ENCODE data around the gene ELK3. TPM values are rescaled to one million over a fixed set of nuclear protein-coding genes. Genes with fewer than 3 reads are reported as not detected.

The ELK3 gene
- total and polyA plus RNA-seq, 9 of the 15 experiments (the other 6 are each of a cell fraction or from before 2014, with no cell fraction given): 1.5 to 5.5 (median 2.9) TPM

GRCh38 chr12:96194971-96195844, 1.0 kb downstream of the ELK3 start:
- CTCF ChIA-PET (ENCODE audit: low intra/inter-chr PET ratio): no interaction called here
- no peaks in the 10 kb centered on the region for H3K79me2 ChIP-seq (ENCODE audit: control insufficient read depth, insufficient read depth, low read length)
- H3K27ac ChIP-seq (ENCODE audit: extremely low read depth, low read depth, low read length): peak overlapping the region; percentile 25; the same call in 1 of the 3 replicates
- no TSS peak for BruUV-seq (replicated peaks)
- POLR2A ChIA-PET: interaction anchor here (1.2 kb wide), 1 partner anchor 128 kb away, joined by 3 read pairs; no protein-coding TSS in a partner anchor
- in situ Hi-C loops (cut with MboI): no loop called here
- H3K36me3 ChIP-seq (ENCODE audit: control insufficient read depth, insufficient read depth, low read length): no peaks in the 10 kb centered on the region
- FAIRE-seq: peak; percentile 70
- H4K20me1 ChIP-seq (replicated peaks; ENCODE audit: control insufficient read depth, insufficient read depth, low read length): no peaks in the 10 kb centered on the region
- peak overlapping the region; percentile 12 to 88 for H3K9ac ChIP-seq (ENCODE audit: insufficient read depth in 1 of 2, low read depth in 2 of 2, low read length in 2 of 2)
- ATAC-seq: peak; percentile 66
- intact Hi-C loops (cut with micrococcal nuclease): loop anchor here (5.0 kb wide), 1 partner anchor 38 kb away; no protein-coding TSS in a partner anchor
- peak overlapping the region; percentile 67 for H2AFZ ChIP-seq (ENCODE audit: low read depth, low read length)
- 4% methylated on average over 34 of the region's 44 CpGs for WGBS (ENCODE audit: insufficient coverage, low coverage, missing lambda C conversion rate)
- H3K9me1 ChIP-seq (ENCODE audit: control insufficient read depth, insufficient read depth, low read length): no peaks in the 10 kb centered on the region
- H3K4me3 ChIP-seq: peak overlapping the region; percentile 46
- peaks cover 14% of the 10 kb centered on the region in 2 experiments for H3K4me1 ChIP-seq (replicated peaks in 1 of 2; ENCODE audit: control insufficient read depth in 2 of 2, insufficient read depth in 2 of 2, low read length in 2 of 2)
- H3K27me3 ChIP-seq (ENCODE audit: control insufficient read depth in 2 of 2, insufficient read depth in 2 of 2, low read length in 2 of 2): peaks cover 2 to 15% of the 10 kb centered on the region in 2 experiments; a peak in 4 of 5 replicates
- peak in 2 of 4 experiments; percentile 38 to 69 for DNase-seq (ENCODE audit: extremely low read depth in 1 of 4, low spot score in 3 of 4)
- H3K9me3 ChIP-seq (replicated peaks; ENCODE audit: control insufficient read depth, insufficient read depth, low read depth, low read length): no peaks in the 10 kb centered on the region
- H3K4me2 ChIP-seq (ENCODE audit: insufficient read depth, low read length): peak overlapping the region; percentile 73
- TF ChIP-seq CEBPB (tag; IDR thresholded peaks at IDR 0.05) (no peak), TRIM24 (IDR thresholded peaks at IDR 0.05) (no peak), RFX7 (CRISPR knock-in tag; IDR thresholded peaks at IDR 0.05) (no peak), ZNF449 (CRISPR knock-in tag; IDR thresholded peaks at IDR 0.05) (no peak), FOXK2 (conservative IDR thresholded peaks at IDR 0.05 in 1 of 2, IDR thresholded peaks at IDR 0.05 in 1 of 2; ENCODE audit: low read depth in 2 of 2) (peak in 1 of 2 experiments; percentile 37; a peak in 1 of 4 replicates), SAFB (IDR thresholded peaks at IDR 0.05; ENCODE audit: borderline replicate concordance, low read depth, low read length) (no peak), E2F6 (IDR thresholded peaks at IDR 0.05; ENCODE audit: borderline replicate concordance in 1 of 2, extremely low read depth in 1 of 2, insufficient read depth in 1 of 2, insufficient read length in 1 of 2, low read depth in 1 of 2, low read length in 1 of 2, poor library complexity in 1 of 2, severe bottlenecking in 1 of 2) (peak in 1 of 2 experiments; percentile 48), ELF1 (tag; IDR thresholded peaks at IDR 0.05) (0 out of 2 replicates have a peak, but pooled peaks have one; percentile 16), HMG20A (CRISPR knock-in tag; conservative IDR thresholded peaks at IDR 0.05) (no peak)
